OCI-LY7 (cell line): ENCODE measurements around the gene CAND2. TPM values are rescaled to one million over a fixed set of nuclear protein-coding genes. Genes with fewer than 3 reads are reported as not detected.
A peak's percentile ranks its signal among the peaks of the same experiment; 100 is the strongest.

Source experiments
- BruUV-seq: library from RNA; stranded (reverse); fragments of 400-500 nt; replicated peaks from 2 replicates; lab custom pipeline; 2021; lab: Mats Ljungman, UMichigan
- CTCF ChIA-PET: fragments of 300-600 bp; sonication (Branson Sonifier 250); formaldehyde crosslinking; loops from one replicate; lab custom pipeline; 2022; ENCODE audit warnings: antibody characterized with exemption; ENCODE audit not compliant: unreplicated experiment; lab: Charles Lee
- POLR2A ChIA-PET: fragments of 300-600 bp; sonication (Branson Sonifier 250); formaldehyde crosslinking; loops from one replicate; lab custom pipeline; 2022; ENCODE audit warnings: antibody characterized with exemption; lab: Charles Lee
- DNase-seq: peaks from one replicate; pipeline ENCODE4 v3.0.0-alpha.2; 2015; ENCODE audit warnings: low spot score
- H2AFZ ChIP-seq: fragments of 200-600 bp; sonication (generic), shearing (Covaris generic); 2 replicates; pipeline ENCODE4 v1.6.1; 2014; ENCODE audit warnings: mild to moderate bottlenecking, antibody characterized with exemption, low read length, moderate library complexity
- H3K27ac ChIP-seq: fragments of 200-600 bp; sonication (generic); 2 replicates; pipeline ENCODE4 v1.5.1; 2014; ENCODE audit warnings: mixed run types, low read depth, mild to moderate bottlenecking, moderate library complexity, low read length, inconsistent platforms; ENCODE audit not compliant: poor library complexity, severe bottlenecking
- H3K36me3 ChIP-seq: fragments of 200-600 bp; sonication (generic); 2 replicates; pipeline ENCODE4 v1.6.1; 2014; ENCODE audit warnings: mild to moderate bottlenecking, antibody characterized with exemption, low read length, moderate library complexity, mixed read lengths; ENCODE audit not compliant: insufficient read depth
- H3K4me1 ChIP-seq: fragments of 200-600 bp; sonication (generic); 2 replicates; pipeline ENCODE4 v1.5.1; 2014; ENCODE audit warnings: mild to moderate bottlenecking, low read length; ENCODE audit not compliant: insufficient read depth, poor library complexity, severe bottlenecking
- H3K4me2 ChIP-seq: fragments of 200-600 bp; sonication (generic); 2 replicates; pipeline ENCODE4 v1.6.1; 2014; ENCODE audit warnings: mild to moderate bottlenecking, low read length
- H3K4me3 ChIP-seq: fragments of 200-600 bp; sonication (generic); 2 replicates; pipeline ENCODE4 v1.5.1; 2014; ENCODE audit warnings: mild to moderate bottlenecking, low read depth, low read length; ENCODE audit not compliant: poor library complexity, severe bottlenecking
- H3K79me2 ChIP-seq: fragments of 200-600 bp; sonication (generic); 2 replicates; pipeline ENCODE4 v1.6.1; 2016; ENCODE audit warnings: low read depth, mild to moderate bottlenecking, low read length, moderate library complexity, mixed read lengths; ENCODE audit not compliant: insufficient read depth
- H3K9me2 ChIP-seq: fragments of 200-600 bp; sonication (generic); 2 replicates; pipeline ENCODE4 v1.6.1; 2016; ENCODE audit warnings: mild to moderate bottlenecking, low read length, mixed read lengths; ENCODE audit not compliant: insufficient read depth
- H3K9me3 ChIP-seq: fragments of 200-600 bp; sonication (generic); 2 replicates; pipeline ENCODE4 v1.6.1; 2014; ENCODE audit warnings: mild to moderate bottlenecking, mixed run types, low read length, mixed read lengths
- H4K20me1 ChIP-seq: fragments of 200-600 bp; sonication (generic); 2 replicates; pipeline ENCODE4 v1.6.1; 2014; ENCODE audit warnings: mild to moderate bottlenecking, antibody characterized with exemption, low read length, moderate library complexity, mixed read lengths; ENCODE audit not compliant: insufficient read depth
- CTCF ChIP-seq: fragments of 200-600 bp; sonication (generic); conservative IDR thresholded peaks from 2 replicates; pipeline ENCODE4 v1.5.1; 2014; ENCODE audit warnings: mild to moderate bottlenecking, antibody characterized with exemption, low read length, moderate library complexity, mixed read lengths
- EZH2phosphoT487 ChIP-seq: fragments of 200-600 bp; sonication (generic); IDR thresholded peaks from 2 replicates; pipeline ENCODE4 v1.6.1; 2018; ENCODE audit warnings: low read depth, borderline replicate concordance, mild to moderate bottlenecking, mixed run types, antibody characterized with exemption, low read length, moderate library complexity, mixed read lengths
- intact Hi-C: fragments of 100-400 bp; cut with micrococcal nuclease; formaldehyde crosslinking; loops from one replicate; pipeline ENCODE4 v1.10.0; 2022; ENCODE audit not compliant: unreplicated experiment
- total RNA-seq, 2 experiments: library from RNA; depleted of rRNA in 1 of 2; stranded (reverse); fragments of >200 nt in 1 of 2; shearing (Covaris generic) in 1 of 2; gene quantifications; 2 replicates each; pipeline ENCODE4 v1.2.3, GENCODE V29; 2014 to 2022

CAND2 gene
- total RNA-seq, 2 experiments from 2014 or later = 4.1 to 11.0 TPM

- POLR2A ChIA-PET = no interaction called here
- Histone ChIP-seq H2AFZ (no peak overlapping the region), H3K79me2 (no peaks in the 10 kb centered on the region), H3K9me2 (no peaks in the 10 kb centered on the region), H3K27ac (no peak overlapping the region), H3K36me3 (peaks cover 4% of the 10 kb centered on the region; the same call in 1 of the 2 replicates), H3K9me3 (peaks cover 12% of the 10 kb centered on the region; the same call in 1 of the 2 replicates), H3K4me2 (no peak overlapping the region), H4K20me1 (no peaks in the 10 kb centered on the region), H3K4me3 (no peak overlapping the region), H3K4me1 (peaks cover 22% of the 10 kb centered on the region)
- TF ChIP-seq EZH2phosphoT487 (no peak), CTCF (no peak)
- intact Hi-C loops = no loop called here
- BruUV-seq = no TSS peak
- CTCF ChIA-PET = no interaction called here
- no peak for DNase-seq
These were observed 25.2 kb upstream of the CAND2 start for GRCh38 chr3:12771236-12771635.

DNA sequence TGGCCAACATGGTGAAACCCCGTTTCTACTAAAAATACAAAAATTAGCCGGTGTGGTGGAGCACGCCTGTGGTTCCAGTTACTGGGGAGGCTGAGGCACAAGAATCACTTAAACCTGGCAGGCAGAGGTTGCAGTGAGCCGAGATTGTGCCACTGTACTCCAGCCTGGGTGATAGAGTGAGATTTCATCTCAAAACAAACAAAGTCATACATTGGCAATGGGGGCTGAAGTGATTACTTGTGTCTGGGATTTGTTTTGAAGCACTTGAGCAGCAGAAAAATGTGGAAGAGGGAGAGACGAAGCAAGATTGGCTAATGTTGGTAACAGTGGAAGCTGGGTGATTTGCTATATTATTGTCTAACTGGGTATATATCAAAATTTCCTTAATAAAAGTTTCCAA lies 24.0 kb upstream of the CAND2 start:
- BruUV-seq = no TSS peak
- intact Hi-C loops = no loop called here
- POLR2A ChIA-PET = interaction anchor here (1.7 kb wide), 1 partner anchor 24 kb away, joined by 5 read pairs; the partner anchor contains the start of gene CAND2
- peaks cover 22% of the 10 kb centered on the region for H3K4me1 ChIP-seq
- CTCF ChIA-PET = no interaction called here
- no peak overlapping the region for H3K27ac ChIP-seq
- H4K20me1 ChIP-seq = no peaks in the 10 kb centered on the region
- H3K9me3 ChIP-seq = peaks cover 12% of the 10 kb centered on the region; the same call in 1 of the 2 replicates
- peak overlapping the region; percentile 32; the same call in 1 of the 2 replicates for H3K4me2 ChIP-seq
- H3K9me2 ChIP-seq = no peaks in the 10 kb centered on the region
- H3K79me2 ChIP-seq = no peaks in the 10 kb centered on the region
- DNase-seq = no peak
- peak overlapping the region; percentile 60; the same call in 1 of the 2 replicates for H2AFZ ChIP-seq
- peaks cover 4% of the 10 kb centered on the region; the same call in 1 of the 2 replicates for H3K36me3 ChIP-seq
- no peak for TF ChIP-seq EZH2phosphoT487
- no peak for TF ChIP-seq CTCF
- H3K4me3 ChIP-seq = no peak overlapping the region

DNA sequence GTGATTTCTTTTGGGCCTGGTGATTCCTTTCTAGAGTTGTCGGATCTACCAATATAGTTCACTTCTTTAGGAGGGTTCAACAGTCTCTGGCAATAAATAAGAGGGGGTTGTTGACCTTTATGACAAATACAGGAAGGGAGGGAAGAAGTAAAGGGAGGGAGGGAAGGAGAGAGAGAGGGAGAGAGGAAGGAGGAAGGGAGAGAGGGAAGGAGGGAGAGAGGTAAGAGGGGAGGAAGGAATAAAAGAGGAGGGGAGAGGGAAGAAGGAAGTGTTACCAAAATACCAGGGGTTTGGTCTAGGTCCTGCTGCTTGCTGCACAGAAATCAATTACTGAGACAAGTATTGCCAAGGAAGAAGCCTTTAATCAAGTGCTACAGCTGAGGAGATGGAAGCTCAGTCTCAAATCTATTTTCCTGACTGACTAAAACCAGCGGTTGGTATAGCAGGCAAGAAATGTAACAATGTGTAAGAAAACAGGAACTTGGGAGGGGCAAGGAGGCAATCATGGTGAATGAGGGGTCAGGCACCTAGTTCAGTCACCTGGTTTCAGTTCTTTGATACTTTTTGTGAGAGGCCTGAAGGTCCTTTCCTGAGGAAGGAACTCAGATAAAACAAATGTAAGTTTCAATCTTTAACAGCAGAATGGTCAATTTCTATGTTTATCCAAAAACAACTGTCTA lies 23.3 kb upstream of the CAND2 start:
- peak; percentile 74 for DNase-seq
- H3K9me2 ChIP-seq = no peaks in the 10 kb centered on the region
- H3K79me2 ChIP-seq = no peaks in the 10 kb centered on the region
- intact Hi-C loops = no loop called here
- no TSS peak for BruUV-seq
- H4K20me1 ChIP-seq = no peaks in the 10 kb centered on the region
- peak overlapping the region; percentile 60 for H2AFZ ChIP-seq
- POLR2A ChIA-PET = interaction anchor here (1.7 kb wide), 1 partner anchor 23 kb away, joined by 5 read pairs; the partner anchor contains the start of gene CAND2
- TF ChIP-seq CTCF (no peak), EZH2phosphoT487 (no peak)
- CTCF ChIA-PET = no interaction called here
- peaks cover 22% of the 10 kb centered on the region for H3K4me1 ChIP-seq
- peak overlapping the region; percentile 42 for H3K27ac ChIP-seq
- peak overlapping the region; percentile 32 for H3K4me2 ChIP-seq
- H3K4me3 ChIP-seq = peak overlapping the region; percentile 5
- peaks cover 12% of the 10 kb centered on the region; the same call in 1 of the 2 replicates for H3K9me3 ChIP-seq
- peaks cover 4% of the 10 kb centered on the region; the same call in 1 of the 2 replicates for H3K36me3 ChIP-seq
